ENCODE results near the gene METTL17. TPM values are rescaled to one million over a fixed set of nuclear protein-coding genes. Genes with fewer than 3 reads are reported as not detected.

METTL17 gene
- total and polyA plus RNA-seq, 2 of the 8 experiments (the other 6 are each of a cell fraction or from before 2014, with no cell fraction given) = 73.8 to 138 TPM

GRCh38 chr14:21034707-21035106, 44.9 kb downstream of the METTL17 start, which contains the start of gene RNASE13:
Gene RNASE13 (minus strand): TSS chr14:21034807. CDS start chr14:21034288, 519 bp downstream.
- Histone ChIP-seq H2BK120ac (replicated peaks; ENCODE audit: low read depth, low read length) (no peak within 1 kb of the TSS), H2AFZ (ENCODE audit: low read length) (no peak within 1 kb of the TSS), H4K5ac (ENCODE audit: insufficient read length, low read depth, low read length) (no peak within 1 kb of the TSS), H2BK12ac (ENCODE audit: low read depth, low read length) (no peak within 1 kb of the TSS), H3K79me1 (ENCODE audit: low read depth, low read length) (no peaks in the 10 kb centered on the region), H3K27me3 (replicated peaks in 1 of 4; ENCODE audit: control insufficient read depth in 3 of 4, extremely low read depth in 1 of 4, insufficient read depth in 3 of 4, low read length in 3 of 4) (no peaks in the 10 kb centered on the region), H3K9me3 (ENCODE audit: insufficient read depth in 2 of 2, low read depth in 1 of 2, low read length in 1 of 2) (no peaks in the 10 kb centered on the region), H4K8ac (ENCODE audit: extremely low read depth, insufficient read depth, low read length) (no peak within 1 kb of the TSS), H2BK15ac (ENCODE audit: low read length) (no peak within 1 kb of the TSS), H3K4ac (replicated peaks; ENCODE audit: insufficient read length, low read depth, low read length) (no peak within 1 kb of the TSS), H4K91ac (replicated peaks; ENCODE audit: insufficient read length, low read length) (no peak within 1 kb of the TSS), H3K4me1 (replicated peaks in 1 of 4; ENCODE audit: control insufficient read depth in 3 of 4, insufficient read depth in 4 of 4, low read length in 3 of 4) (peaks cover 6 to 9% (median 7%) of the 10 kb centered on the region in 4 experiments; a peak in 6 of 7 replicates), H2BK5ac (ENCODE audit: low read depth, low read length) (no peak within 1 kb of the TSS), H2AK5ac (ENCODE audit: low read depth, low read length) (no peak within 1 kb of the TSS), H3K9ac (replicated peaks in 1 of 4; ENCODE audit: extremely low read depth in 1 of 4, low read depth in 3 of 4, low read length in 3 of 4) (no peak within 1 kb of the TSS), H4K20me1 (replicated peaks in 1 of 2; ENCODE audit: control insufficient read depth in 1 of 2, insufficient read depth in 2 of 2, low read length in 2 of 2) (no peaks in the 10 kb centered on the region), H3K56ac (replicated peaks; ENCODE audit: insufficient read length, low read depth, low read length) (no peak within 1 kb of the TSS), H3K23me2 (ENCODE audit: low read depth, low read length) (peaks cover 2% of the 10 kb centered on the region; the same call in 1 of the 2 replicates), H3K4me3 (ENCODE audit: extremely low read depth in 1 of 4, insufficient read depth in 2 of 4, low read depth in 3 of 4, low read length in 4 of 4) (no peak within 1 kb of the TSS), H3K36me3 (ENCODE audit: control insufficient read depth in 2 of 4, insufficient read depth in 4 of 4, low read length in 3 of 4) (no peaks in the 10 kb centered on the region), H3K4me2 (ENCODE audit: insufficient read depth in 1 of 2, low read depth in 2 of 2, low read length in 2 of 2) (no peak within 1 kb of the TSS), H3K14ac (ENCODE audit: insufficient read length) (no peak within 1 kb of the TSS), H3K79me2 (ENCODE audit: control insufficient read depth in 1 of 2, insufficient read depth in 2 of 2, low read length in 2 of 2) (no peaks in the 10 kb centered on the region), H3K23ac (ENCODE audit: insufficient read length) (no peak within 1 kb of the TSS), H3K27ac (ENCODE audit: low read depth, low read length) (no peak within 1 kb of the TSS), H2BK20ac (ENCODE audit: low read length) (no peak within 1 kb of the TSS), H3K18ac (ENCODE audit: extremely low read depth, low read length) (no peak within 1 kb of the TSS)
- POLR2A ChIA-PET (ENCODE audit: partially characterized antibody) = interaction anchor here (0.7 to 2.2 kb wide), 3 partner anchors 9 to 15 kb away, joined by 3 to 9 read pairs (median 4); no protein-coding TSS in a partner anchor
- DNase-seq (ENCODE audit: low read depth in 1 of 2, low spot score in 2 of 2) (no peak), FAIRE-seq (no peak)
- no peak for TF ChIP-seq PHF8 (conservative IDR thresholded peaks at IDR 0.05; ENCODE audit: low read depth, low read length)
- no peak for TF ChIP-seq NRF1 (IDR thresholded peaks at IDR 0.05; ENCODE audit: low read depth, low read length)
- TF ChIP-seq KDM4A (IDR thresholded peaks at IDR 0.05; ENCODE audit: low read depth, low read length, severe bottlenecking) = no peak
- no peak for TF ChIP-seq ASH2L (IDR thresholded peaks at IDR 0.05; ENCODE audit: low read length)
- no peak for TF ChIP-seq KDM1A (IDR thresholded peaks at IDR 0.05; ENCODE audit: borderline replicate concordance, low read length)
- CTCF ChIA-PET (ENCODE audit: partially characterized antibody) = interaction anchor here (1.0 to 8.8 kb wide), 6 partner anchors 15 to 85 kb away, joined by 3 to 152 read pairs (median 4); no protein-coding TSS in a partner anchor
- WGBS, 2 experiments (ENCODE audit: extremely low coverage in 1 of 2, insufficient coverage in 1 of 2, insufficient read length in 1 of 2, insufficient replicate concordance in 2 of 2, low coverage in 1 of 2, low lambda C conversion rate in 2 of 2, missing lambda C conversion rate in 1 of 2) = 92% methylated on average over 5 of the region's 5 CpGs; no CpG with 5 or more reads in 1 of the 2 experiments
